Measurements from ENCODE around the gene PDE3B. TPM values are rescaled to one million over a fixed set of nuclear protein-coding genes. Genes with fewer than 3 reads are reported as not detected.
"Not testable (repeated sequence)": the region's sequence is repeated elsewhere in the genome, so short reads cannot be mapped to it uniquely, and the experiment has no call there.

Gene PDE3B
- total RNA-seq, 1 donor from 2014 or later: 4.0 TPM

DNA sequence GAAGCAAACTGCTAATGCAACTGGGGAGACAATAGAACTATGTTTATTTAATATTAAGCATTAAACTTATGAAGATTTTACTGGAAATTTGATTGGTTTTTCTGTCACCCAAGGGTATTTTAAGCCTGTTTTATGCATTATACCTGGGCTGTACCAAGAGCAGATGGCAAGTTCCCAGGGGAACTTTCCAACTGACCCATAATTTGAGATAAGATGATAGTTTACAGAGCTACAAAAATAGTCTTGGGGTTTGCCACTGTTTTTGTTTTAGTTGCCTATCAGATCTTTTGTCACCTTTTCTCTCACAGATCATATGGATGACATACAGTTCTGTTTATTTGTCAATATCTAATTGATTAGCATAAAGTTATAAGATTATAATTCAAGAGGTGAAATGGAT, 43.9 kb downstream of the PDE3B start:
- Mint-ChIP-seq H3K9me3 (ENCODE audit: unreplicated experiment) (no peaks in the 10 kb centered on the region), H3K4me1 (ENCODE audit: unreplicated experiment) (no peaks in the 10 kb centered on the region), H3K27me3 (ENCODE audit: unreplicated experiment) (no peaks in the 10 kb centered on the region), H3K36me3 (ENCODE audit: low read depth, unreplicated experiment) (no peaks in the 10 kb centered on the region), H3K27ac (ENCODE audit: unreplicated experiment) (no peak overlapping the region), H3K4me3 (ENCODE audit: unreplicated experiment) (no peak overlapping the region)
- TF ChIP-seq, protein P1, sequence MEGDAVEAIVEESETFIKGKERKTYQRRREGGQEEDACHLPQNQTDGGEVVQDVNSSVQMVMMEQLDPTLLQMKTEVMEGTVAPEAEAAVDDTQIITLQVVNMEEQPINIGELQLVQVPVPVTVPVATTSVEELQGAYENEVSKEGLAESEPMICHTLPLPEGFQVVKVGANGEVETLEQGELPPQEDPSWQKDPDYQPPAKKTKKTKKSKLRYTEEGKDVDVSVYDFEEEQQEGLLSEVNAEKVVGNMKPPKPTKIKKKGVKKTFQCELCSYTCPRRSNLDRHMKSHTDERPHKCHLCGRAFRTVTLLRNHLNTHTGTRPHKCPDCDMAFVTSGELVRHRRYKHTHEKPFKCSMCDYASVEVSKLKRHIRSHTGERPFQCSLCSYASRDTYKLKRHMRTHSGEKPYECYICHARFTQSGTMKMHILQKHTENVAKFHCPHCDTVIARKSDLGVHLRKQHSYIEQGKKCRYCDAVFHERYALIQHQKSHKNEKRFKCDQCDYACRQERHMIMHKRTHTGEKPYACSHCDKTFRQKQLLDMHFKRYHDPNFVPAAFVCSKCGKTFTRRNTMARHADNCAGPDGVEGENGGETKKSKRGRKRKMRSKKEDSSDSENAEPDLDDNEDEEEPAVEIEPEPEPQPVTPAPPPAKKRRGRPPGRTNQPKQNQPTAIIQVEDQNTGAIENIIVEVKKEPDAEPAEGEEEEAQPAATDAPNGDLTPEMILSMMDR (IDR thresholded peaks at IDR 0.05; ENCODE audit: unreplicated experiment): no peak
- no peak for DNase-seq (ENCODE audit: low spot score)

DNA sequence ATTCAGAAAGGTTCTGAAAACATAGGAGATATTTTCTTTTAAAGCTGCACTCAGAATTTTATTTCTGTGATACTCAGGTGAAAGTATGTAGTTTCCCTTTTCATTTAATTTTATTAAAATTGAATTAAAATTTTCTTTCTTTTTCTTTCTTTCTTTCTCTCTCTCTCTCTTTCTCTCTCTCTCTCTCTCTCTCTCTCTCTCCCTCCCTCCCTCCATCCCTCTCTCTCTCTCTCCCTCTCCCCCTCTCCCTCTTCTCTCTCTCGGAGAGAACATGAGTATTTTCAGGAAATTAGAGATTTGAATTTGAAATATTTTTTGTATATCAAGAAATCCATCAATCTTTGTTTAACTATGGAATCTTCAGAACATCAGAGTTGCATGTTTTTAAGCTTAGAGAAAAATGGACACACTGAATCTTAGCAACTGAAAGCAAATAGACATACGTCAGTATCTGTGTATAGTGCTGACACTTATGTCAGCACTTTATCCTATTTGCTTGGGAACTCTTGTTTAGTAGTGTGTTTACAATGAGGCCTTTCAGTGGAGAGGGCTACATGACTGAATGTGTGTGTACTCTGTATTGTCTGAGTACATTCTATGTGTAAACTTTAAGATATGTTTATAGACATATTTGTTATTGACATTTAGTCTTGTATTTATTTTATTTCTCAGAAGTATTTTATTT, 44.5 kb downstream of the PDE3B start:
- no peak for DNase-seq (ENCODE audit: low spot score)
- Mint-ChIP-seq H3K9me3 (ENCODE audit: unreplicated experiment) (no peaks in the 10 kb centered on the region), H3K36me3 (ENCODE audit: low read depth, unreplicated experiment) (no peaks in the 10 kb centered on the region), H3K4me3 (ENCODE audit: unreplicated experiment) (no peak overlapping the region), H3K27me3 (ENCODE audit: unreplicated experiment) (no peaks in the 10 kb centered on the region), H3K27ac (ENCODE audit: unreplicated experiment) (no peak overlapping the region), H3K4me1 (ENCODE audit: unreplicated experiment) (no peaks in the 10 kb centered on the region)
- TF ChIP-seq, protein P1 (IDR thresholded peaks at IDR 0.05; ENCODE audit: unreplicated experiment): no peak

DNA sequence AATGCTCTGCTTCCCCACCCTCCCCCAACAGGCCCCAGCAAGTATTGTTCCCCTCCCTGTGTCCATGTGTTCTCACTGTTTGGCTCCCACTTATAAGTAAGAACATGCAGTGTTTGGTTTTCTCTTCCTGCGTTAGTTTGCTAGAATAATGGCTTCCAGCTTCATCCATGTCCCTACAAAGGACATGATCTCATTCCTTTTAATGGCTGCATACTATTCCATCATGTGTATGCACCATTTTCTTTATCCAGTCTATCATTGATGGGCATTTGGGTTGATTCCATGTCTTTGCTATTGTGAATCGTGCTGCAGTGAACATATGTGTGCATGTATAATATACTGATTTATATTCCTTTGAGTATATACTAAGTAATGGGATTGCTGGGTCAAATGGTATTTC, 52.1 kb downstream of the PDE3B start:
- not testable (repeated sequence) for DNase-seq (ENCODE audit: low spot score); H3K9me3 Mint-ChIP-seq (ENCODE audit: unreplicated experiment); H3K27ac Mint-ChIP-seq (ENCODE audit: unreplicated experiment); H3K4me1 Mint-ChIP-seq (ENCODE audit: unreplicated experiment); H3K27me3 Mint-ChIP-seq (ENCODE audit: unreplicated experiment); H3K4me3 Mint-ChIP-seq (ENCODE audit: unreplicated experiment); H3K36me3 Mint-ChIP-seq (ENCODE audit: low read depth, unreplicated experiment)

DNA sequence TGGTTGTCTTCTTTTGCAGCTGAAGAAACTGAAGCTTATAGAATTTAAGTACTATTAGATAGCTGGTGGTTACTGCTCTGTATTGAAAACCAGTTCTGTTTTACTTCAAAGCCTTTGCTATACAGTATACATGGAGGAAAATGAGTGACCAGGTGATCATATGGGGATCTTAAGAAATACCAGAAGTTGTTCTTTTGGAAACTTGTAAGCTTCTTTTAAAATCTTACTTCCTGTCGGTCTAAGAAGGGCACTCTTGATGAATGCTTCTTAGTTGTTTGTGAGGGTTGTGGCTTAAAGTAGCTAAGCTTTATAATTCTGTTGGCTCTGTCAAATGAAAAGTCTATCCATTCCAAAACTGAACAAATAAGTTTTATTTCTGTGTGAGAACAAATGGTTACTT, 55.2 kb downstream of the PDE3B start:
- TF ChIP-seq, protein P1 (IDR thresholded peaks at IDR 0.05; ENCODE audit: unreplicated experiment): no peak

DNA sequence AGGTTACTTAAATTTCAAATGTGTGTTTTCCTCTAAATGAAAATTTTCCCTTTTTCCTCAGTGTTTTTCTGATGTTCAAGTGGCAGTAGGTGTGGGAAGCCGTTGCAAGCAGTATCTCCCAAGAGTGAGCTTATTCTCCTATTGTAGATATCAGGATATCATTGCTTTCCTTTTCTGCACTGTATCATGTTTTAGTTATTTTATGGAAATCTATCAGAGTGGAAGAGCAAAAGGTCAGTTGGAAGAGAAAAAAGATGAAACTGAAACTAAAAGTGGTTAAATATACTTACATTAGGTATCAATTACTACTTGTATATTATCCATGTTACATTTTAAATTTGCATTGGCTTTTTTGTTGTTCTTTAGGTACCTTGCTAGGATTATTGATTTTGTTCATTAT, 57.0 kb downstream of the PDE3B start:
- no peaks in the 10 kb centered on the region for H3K9me3 Mint-ChIP-seq (ENCODE audit: unreplicated experiment)
- no peak for DNase-seq (ENCODE audit: low spot score)
- no peaks in the 10 kb centered on the region for H3K4me1 Mint-ChIP-seq (ENCODE audit: unreplicated experiment)
- no peaks in the 10 kb centered on the region for H3K27me3 Mint-ChIP-seq (ENCODE audit: unreplicated experiment)
- H3K4me3 Mint-ChIP-seq (ENCODE audit: unreplicated experiment): no peak overlapping the region
- no peaks in the 10 kb centered on the region for H3K36me3 Mint-ChIP-seq (ENCODE audit: low read depth, unreplicated experiment)
- H3K27ac Mint-ChIP-seq (ENCODE audit: unreplicated experiment): no peak overlapping the region
- TF ChIP-seq, protein P1 (IDR thresholded peaks at IDR 0.05; ENCODE audit: unreplicated experiment): no peak

More for the DNA sequence above, 55.2 kb downstream of the PDE3B start:
- Mint-ChIP-seq H3K27me3 (ENCODE audit: unreplicated experiment) (peaks cover 1% of the 10 kb centered on the region), H3K4me1 (ENCODE audit: unreplicated experiment) (no peaks in the 10 kb centered on the region), H3K27ac (ENCODE audit: unreplicated experiment) (no peak overlapping the region), H3K36me3 (ENCODE audit: low read depth, unreplicated experiment) (no peaks in the 10 kb centered on the region), H3K4me3 (ENCODE audit: unreplicated experiment) (no peak overlapping the region), H3K9me3 (ENCODE audit: unreplicated experiment) (no peaks in the 10 kb centered on the region)
- no peak for DNase-seq (ENCODE audit: low spot score)
